HEK293 (cell line): ENCODE results near the gene TMEM232.

Experiments
- CTCF ChIP-seq: fragments of 450-650 bp; formaldehyde crosslinking; IDR thresholded peaks from 2 replicates; pipeline ENCODE4 v1.5.1; 2016; ENCODE audit warnings: missing biosample characterization, missing genetic modification characterization
- REST ChIP-seq: fragments of 450-650 bp; formaldehyde crosslinking; IDR thresholded peaks from 2 replicates; pipeline ENCODE4 v1.5.1; 2016; ENCODE audit warnings: missing biosample characterization, missing genetic modification characterization
- TSHZ1 ChIP-seq: fragments of 450-650 bp; formaldehyde crosslinking; IDR thresholded peaks from 2 replicates; pipeline ENCODE4 v1.5.1; 2016; ENCODE audit warnings: missing biosample characterization, missing genetic modification characterization, borderline replicate concordance
- ZNF311 ChIP-seq: fragments of 450-650 bp; formaldehyde crosslinking; IDR thresholded peaks from 2 replicates; pipeline ENCODE4 v1.5.1; 2017; ENCODE audit warnings: missing biosample characterization, missing genetic modification characterization, borderline replicate concordance
- ZNF529 ChIP-seq: fragments of 450-650 bp; formaldehyde crosslinking; IDR thresholded peaks from 2 replicates; pipeline ENCODE4 v1.5.1; 2017; ENCODE audit warnings: missing genetic modification characterization, missing biosample characterization; ENCODE audit not compliant: insufficient replicate concordance
- ZNF701 ChIP-seq: fragments of 450-650 bp; formaldehyde crosslinking; IDR thresholded peaks from 2 replicates; pipeline ENCODE4 v1.5.1; 2016; ENCODE audit warnings: missing biosample characterization, missing genetic modification characterization

DNA sequence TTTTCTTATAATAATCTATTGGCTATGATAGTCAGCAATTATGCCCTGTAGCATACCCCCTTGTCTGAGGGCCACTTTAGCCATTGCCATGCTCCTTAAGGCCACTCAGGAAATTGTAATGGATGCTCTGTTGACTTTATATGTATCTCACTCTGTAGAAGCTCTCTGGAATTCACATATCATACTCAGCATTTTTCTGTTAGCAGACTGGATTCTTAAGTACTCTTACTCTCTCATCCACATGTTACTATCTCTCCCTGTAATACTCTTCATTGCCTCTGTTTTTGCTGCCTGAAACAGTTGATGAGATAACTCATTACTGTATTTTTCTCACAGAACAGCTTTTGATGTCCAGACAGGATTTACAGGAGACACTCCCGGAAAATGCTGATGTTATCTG is 24.2 kb downstream of the TMEM232 start:
- TF ChIP-seq CTCF (tag by site-specific recombination) (no peak), REST (tag by site-specific recombination) (no peak), TSHZ1 (tag by site-specific recombination) (no peak), ZNF701 (tag by site-specific recombination) (no peak), ZNF311 (tag by site-specific recombination) (no peak), ZNF529 (tag by site-specific recombination) (no peak)
